Measurements from ENCODE around the gene ZC3H10.

DNA sequence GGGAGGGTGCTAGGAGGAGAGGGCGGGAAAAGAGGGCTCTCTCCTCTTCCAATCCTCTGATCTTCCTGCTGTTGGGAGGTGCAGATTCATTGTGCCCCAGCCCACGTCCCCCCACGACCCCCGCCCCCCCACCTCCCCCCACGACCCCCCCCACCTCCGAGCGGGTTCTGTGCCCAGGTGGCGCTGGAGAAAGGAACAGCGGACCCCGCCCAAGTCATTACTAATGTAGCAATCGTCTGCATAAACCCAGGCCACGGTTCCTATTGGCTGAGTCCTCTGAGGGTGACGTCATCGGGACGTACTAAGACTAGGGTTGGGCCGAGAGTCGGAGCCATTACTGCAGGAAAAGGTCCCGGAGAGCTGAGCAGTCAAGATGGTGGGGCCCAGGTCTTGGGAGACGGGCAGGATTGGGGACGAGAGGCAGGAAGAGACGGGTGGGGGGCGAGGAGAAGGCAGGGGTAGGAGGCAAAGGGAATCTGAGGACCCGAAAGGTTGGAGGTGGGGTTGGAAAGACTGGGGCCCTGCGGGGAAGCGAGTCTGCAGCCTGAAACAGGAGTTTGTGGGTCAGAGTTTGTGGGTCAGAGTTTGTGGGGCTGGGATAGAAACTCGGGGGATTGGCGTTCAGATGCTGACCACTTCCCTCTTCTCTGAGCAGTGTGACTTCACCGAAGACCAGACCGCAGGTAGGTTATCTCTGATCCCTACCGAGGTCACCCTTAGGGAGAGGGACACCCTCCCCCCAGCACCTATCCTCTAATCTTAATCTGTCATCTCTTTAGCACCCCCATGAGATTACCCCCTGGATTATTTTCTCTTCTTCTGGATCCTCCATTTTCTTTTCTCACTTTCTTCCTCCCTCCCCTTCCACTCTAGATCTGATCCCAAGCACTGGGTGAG, 40.2 kb downstream of the ZC3H10 start, which contains the start of gene MYL6:
- TF ChIP-seq ELF1 (IDR thresholded peaks at IDR 0.05; ENCODE audit: borderline replicate concordance, low read depth) (no peak), EZH2phosphoT487 (IDR thresholded peaks at IDR 0.05; ENCODE audit: borderline replicate concordance) (no peak), POLR2A (IDR thresholded peaks at IDR 0.05; ENCODE audit: borderline replicate concordance, extremely low read depth, insufficient read depth, insufficient read length) (peak; percentile 98)
- TF ChIP-seq, protein P1, sequence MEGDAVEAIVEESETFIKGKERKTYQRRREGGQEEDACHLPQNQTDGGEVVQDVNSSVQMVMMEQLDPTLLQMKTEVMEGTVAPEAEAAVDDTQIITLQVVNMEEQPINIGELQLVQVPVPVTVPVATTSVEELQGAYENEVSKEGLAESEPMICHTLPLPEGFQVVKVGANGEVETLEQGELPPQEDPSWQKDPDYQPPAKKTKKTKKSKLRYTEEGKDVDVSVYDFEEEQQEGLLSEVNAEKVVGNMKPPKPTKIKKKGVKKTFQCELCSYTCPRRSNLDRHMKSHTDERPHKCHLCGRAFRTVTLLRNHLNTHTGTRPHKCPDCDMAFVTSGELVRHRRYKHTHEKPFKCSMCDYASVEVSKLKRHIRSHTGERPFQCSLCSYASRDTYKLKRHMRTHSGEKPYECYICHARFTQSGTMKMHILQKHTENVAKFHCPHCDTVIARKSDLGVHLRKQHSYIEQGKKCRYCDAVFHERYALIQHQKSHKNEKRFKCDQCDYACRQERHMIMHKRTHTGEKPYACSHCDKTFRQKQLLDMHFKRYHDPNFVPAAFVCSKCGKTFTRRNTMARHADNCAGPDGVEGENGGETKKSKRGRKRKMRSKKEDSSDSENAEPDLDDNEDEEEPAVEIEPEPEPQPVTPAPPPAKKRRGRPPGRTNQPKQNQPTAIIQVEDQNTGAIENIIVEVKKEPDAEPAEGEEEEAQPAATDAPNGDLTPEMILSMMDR (IDR thresholded peaks at IDR 0.05 in 2 of 3, conservative IDR thresholded peaks at IDR 0.05 in 1 of 3; ENCODE audit: borderline replicate concordance in 1 of 3, insufficient read depth in 1 of 3, low read depth in 2 of 3, low read length in 2 of 3) = no peak
- TF ChIP-seq, protein P2, sequence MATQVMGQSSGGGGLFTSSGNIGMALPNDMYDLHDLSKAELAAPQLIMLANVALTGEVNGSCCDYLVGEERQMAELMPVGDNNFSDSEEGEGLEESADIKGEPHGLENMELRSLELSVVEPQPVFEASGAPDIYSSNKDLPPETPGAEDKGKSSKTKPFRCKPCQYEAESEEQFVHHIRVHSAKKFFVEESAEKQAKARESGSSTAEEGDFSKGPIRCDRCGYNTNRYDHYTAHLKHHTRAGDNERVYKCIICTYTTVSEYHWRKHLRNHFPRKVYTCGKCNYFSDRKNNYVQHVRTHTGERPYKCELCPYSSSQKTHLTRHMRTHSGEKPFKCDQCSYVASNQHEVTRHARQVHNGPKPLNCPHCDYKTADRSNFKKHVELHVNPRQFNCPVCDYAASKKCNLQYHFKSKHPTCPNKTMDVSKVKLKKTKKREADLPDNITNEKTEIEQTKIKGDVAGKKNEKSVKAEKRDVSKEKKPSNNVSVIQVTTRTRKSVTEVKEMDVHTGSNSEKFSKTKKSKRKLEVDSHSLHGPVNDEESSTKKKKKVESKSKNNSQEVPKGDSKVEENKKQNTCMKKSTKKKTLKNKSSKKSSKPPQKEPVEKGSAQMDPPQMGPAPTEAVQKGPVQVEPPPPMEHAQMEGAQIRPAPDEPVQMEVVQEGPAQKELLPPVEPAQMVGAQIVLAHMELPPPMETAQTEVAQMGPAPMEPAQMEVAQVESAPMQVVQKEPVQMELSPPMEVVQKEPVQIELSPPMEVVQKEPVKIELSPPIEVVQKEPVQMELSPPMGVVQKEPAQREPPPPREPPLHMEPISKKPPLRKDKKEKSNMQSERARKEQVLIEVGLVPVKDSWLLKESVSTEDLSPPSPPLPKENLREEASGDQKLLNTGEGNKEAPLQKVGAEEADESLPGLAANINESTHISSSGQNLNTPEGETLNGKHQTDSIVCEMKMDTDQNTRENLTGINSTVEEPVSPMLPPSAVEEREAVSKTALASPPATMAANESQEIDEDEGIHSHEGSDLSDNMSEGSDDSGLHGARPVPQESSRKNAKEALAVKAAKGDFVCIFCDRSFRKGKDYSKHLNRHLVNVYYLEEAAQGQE (IDR thresholded peaks at IDR 0.05; ENCODE audit: low read depth) = no peak
